Measurements from ENCODE around the gene PTPRA. TPM values are rescaled to one million over a fixed set of nuclear protein-coding genes. Genes with fewer than 3 reads are reported as not detected.
"Not testable (repeated sequence)": the region's sequence is repeated elsewhere in the genome, so short reads cannot be mapped to it uniquely, and the experiment has no call there.

The PTPRA gene
- total and polyA plus RNA-seq, 2 of the 8 experiments (the other 6 are each of a cell fraction or from before 2014, with no cell fraction given), result 47.7 to 51.3 TPM

DNA sequence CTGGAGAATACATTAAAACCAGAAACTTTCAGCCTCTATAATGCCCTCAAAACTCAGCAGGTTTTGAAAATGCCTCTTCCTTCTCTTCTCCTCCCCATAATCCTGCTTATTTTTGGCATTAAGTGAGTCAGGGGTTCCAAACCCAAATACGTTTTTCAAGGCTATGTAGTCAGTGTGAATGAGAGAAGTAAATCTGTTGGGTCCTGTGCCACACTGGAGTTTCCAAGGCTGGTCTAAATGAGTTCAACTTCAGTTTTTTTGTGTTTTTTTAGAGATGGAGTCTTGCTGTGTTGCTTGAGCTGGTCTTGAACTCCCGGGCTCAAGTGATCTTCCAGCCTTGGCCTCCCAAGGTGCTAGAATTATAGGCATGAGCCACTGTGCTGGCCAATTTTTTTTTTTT lies 20.9 kb downstream of the PTPRA start (continued):
- TF ChIP-seq KDM4A (IDR thresholded peaks at IDR 0.05; ENCODE audit: low read depth, low read length, severe bottlenecking) (no peak), SIX5 (IDR thresholded peaks at IDR 0.05; ENCODE audit: low read depth, low read length) (no peak), GABPA (IDR thresholded peaks at IDR 0.05; ENCODE audit: borderline replicate concordance, insufficient read depth, low read length) (no peak), SP1 (IDR thresholded peaks at IDR 0.05; ENCODE audit: low read depth, low read length) (no peak), SP4 (IDR thresholded peaks at IDR 0.05; ENCODE audit: low read length) (no peak)

DNA sequence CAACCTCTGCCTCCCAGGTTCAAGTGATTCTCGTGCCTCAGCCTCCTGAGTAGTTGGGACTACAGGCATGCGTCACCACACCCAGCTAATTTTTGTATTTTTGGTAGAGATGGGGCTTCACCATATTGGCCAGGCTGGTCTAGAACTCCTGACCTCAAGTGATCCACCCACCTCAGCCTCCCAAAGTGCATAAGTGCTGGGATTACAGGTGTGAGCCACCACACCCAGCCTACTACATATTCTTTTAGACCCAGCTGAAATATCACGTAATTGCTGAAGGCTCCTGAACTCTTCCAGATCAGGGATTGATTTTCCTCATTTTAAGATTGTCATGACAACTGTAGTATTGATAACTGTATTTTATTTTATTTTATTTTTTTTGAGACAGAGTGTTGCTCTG lies 21.9 kb downstream of the PTPRA start:
- peaks cover 2 to 71% of the 10 kb centered on the region in 2 experiments for H3K79me2 ChIP-seq (ENCODE audit: control insufficient read depth in 1 of 2, insufficient read depth in 2 of 2, low read length in 2 of 2)
- H3K4me2 ChIP-seq (ENCODE audit: insufficient read depth in 1 of 2, low read depth in 2 of 2, low read length in 2 of 2); H3K23me2 ChIP-seq (ENCODE audit: low read depth, low read length); H3K9ac ChIP-seq (replicated peaks in 1 of 4; ENCODE audit: extremely low read depth in 1 of 4, low read depth in 3 of 4, low read length in 3 of 4); H3K36me3 ChIP-seq (ENCODE audit: control insufficient read depth in 2 of 4, insufficient read depth in 4 of 4, low read length in 3 of 4); H3K27me3 ChIP-seq (replicated peaks in 1 of 4; ENCODE audit: control insufficient read depth in 3 of 4, extremely low read depth in 1 of 4, insufficient read depth in 3 of 4, low read length in 3 of 4); H3K9me3 ChIP-seq (ENCODE audit: insufficient read depth in 2 of 2, low read depth in 1 of 2, low read length in 1 of 2); H2BK5ac ChIP-seq (ENCODE audit: low read depth, low read length); H4K5ac ChIP-seq (ENCODE audit: insufficient read length, low read depth, low read length); DNase-seq (ENCODE audit: low read depth in 1 of 2, low spot score in 2 of 2); H3K4me1 ChIP-seq (replicated peaks in 1 of 4; ENCODE audit: control insufficient read depth in 3 of 4, insufficient read depth in 4 of 4, low read length in 3 of 4); H3K27ac ChIP-seq (ENCODE audit: low read depth, low read length); H3K4ac ChIP-seq (replicated peaks; ENCODE audit: insufficient read length, low read depth, low read length); H2AK5ac ChIP-seq (ENCODE audit: low read depth, low read length); H3K14ac ChIP-seq (ENCODE audit: insufficient read length); H2BK15ac ChIP-seq (ENCODE audit: low read length); H4K8ac ChIP-seq (ENCODE audit: extremely low read depth, insufficient read depth, low read length); H2BK12ac ChIP-seq (ENCODE audit: low read depth, low read length); H3K79me1 ChIP-seq (ENCODE audit: low read depth, low read length); H2BK20ac ChIP-seq (ENCODE audit: low read length); H4K20me1 ChIP-seq (replicated peaks in 1 of 2; ENCODE audit: control insufficient read depth in 1 of 2, insufficient read depth in 2 of 2, low read length in 2 of 2); H3K23ac ChIP-seq (ENCODE audit: insufficient read length); H3K56ac ChIP-seq (replicated peaks; ENCODE audit: insufficient read length, low read depth, low read length); H3K4me3 ChIP-seq (ENCODE audit: extremely low read depth in 1 of 4, insufficient read depth in 2 of 4, low read depth in 3 of 4, low read length in 4 of 4); H2BK120ac ChIP-seq (replicated peaks; ENCODE audit: low read depth, low read length); H3K18ac ChIP-seq (ENCODE audit: extremely low read depth, low read length); CTCF ChIA-PET (ENCODE audit: partially characterized antibody); H2AFZ ChIP-seq (ENCODE audit: low read length); H4K91ac ChIP-seq (replicated peaks; ENCODE audit: insufficient read length, low read length); FAIRE-seq: not testable (repeated sequence)
- POLR2A ChIA-PET (ENCODE audit: partially characterized antibody), result interaction anchor here (1.1 kb wide), 1 partner anchor 22 kb away, joined by 3 read pairs; the partner anchor contains the start of gene PTPRA
- 95% methylated on average over 3 of the region's 3 CpGs; no CpG with 5 or more reads in 1 of the 2 experiments for WGBS, 2 experiments (ENCODE audit: extremely low coverage in 1 of 2, insufficient coverage in 1 of 2, insufficient read length in 1 of 2, insufficient replicate concordance in 2 of 2, low coverage in 1 of 2, low lambda C conversion rate in 2 of 2, missing lambda C conversion rate in 1 of 2)
